ENCODE results near the gene NARF. TPM values are rescaled to one million over a fixed set of nuclear protein-coding genes. Genes with fewer than 3 reads are reported as not detected.

NARF gene
- total RNA-seq, 4 donors from 2014 or later, result 33.2 to 47.5 (median 40.2) TPM

DNA sequence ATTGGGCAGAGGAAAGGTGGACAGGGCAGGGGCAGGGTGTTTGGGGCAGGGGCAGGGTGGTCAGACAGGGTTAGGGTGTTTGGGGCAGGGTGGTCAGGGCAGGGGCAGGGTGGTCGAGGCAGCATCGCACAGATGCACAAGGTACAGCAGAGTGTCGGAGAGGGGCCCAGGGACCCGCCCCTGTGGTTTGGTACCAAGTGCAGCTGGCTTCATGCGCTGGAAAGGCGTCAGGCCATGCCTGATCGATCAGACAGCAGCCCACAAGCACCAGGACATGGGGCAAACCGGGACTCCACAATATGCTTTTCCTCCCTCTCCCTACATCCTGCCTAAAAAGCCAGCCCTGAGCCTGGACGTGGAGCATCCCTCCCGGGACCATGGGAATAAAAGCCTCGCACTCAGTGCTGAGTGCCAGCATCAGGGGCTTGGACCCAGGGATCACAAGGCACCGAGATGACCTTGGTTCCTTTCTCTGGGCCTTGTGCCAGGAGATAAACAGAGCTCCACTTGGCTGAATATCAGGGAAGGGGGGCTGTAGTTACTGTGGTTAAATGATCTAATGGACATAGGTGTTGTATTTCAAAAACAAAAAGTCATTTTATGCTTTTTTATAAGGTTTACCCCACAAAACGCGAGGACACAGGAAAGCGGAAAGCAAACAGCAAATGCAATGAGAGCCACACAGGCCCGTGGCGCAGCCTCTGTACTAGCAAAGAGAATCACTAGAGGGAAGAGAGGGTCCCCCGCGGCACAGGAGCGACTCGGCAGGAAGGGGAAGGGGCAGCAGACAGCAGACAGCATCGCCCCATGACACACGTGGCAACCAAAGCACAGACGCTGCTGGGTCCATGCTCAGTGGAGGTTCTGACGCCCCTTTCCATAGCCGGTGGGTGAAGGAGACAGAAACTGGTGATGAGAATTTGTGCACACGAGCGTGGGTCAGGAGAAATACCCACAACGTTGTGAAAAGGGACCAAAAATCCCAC is 45.7 kb upstream of the NARF start:
- Histone ChIP-seq H3K36me3 (peaks cover 0 to 44% (median 0%) of the 10 kb centered on the region in 3 donors), H3K4me1 (peaks cover 8 to 21% (median 9%) of the 10 kb centered on the region in 3 donors), H3K4me3 (no peak overlapping the region), H3K27ac (no peak overlapping the region), H3K27me3 (no peaks in the 10 kb centered on the region), H3K9me3 (no peaks in the 10 kb centered on the region)
- DNase-seq, result no peak
- intact Hi-C loops (cut with DNase I), result no loop called here
- no peak for TF ChIP-seq POLR2A (IDR thresholded peaks at IDR 0.05)
- TF ChIP-seq, protein P1, sequence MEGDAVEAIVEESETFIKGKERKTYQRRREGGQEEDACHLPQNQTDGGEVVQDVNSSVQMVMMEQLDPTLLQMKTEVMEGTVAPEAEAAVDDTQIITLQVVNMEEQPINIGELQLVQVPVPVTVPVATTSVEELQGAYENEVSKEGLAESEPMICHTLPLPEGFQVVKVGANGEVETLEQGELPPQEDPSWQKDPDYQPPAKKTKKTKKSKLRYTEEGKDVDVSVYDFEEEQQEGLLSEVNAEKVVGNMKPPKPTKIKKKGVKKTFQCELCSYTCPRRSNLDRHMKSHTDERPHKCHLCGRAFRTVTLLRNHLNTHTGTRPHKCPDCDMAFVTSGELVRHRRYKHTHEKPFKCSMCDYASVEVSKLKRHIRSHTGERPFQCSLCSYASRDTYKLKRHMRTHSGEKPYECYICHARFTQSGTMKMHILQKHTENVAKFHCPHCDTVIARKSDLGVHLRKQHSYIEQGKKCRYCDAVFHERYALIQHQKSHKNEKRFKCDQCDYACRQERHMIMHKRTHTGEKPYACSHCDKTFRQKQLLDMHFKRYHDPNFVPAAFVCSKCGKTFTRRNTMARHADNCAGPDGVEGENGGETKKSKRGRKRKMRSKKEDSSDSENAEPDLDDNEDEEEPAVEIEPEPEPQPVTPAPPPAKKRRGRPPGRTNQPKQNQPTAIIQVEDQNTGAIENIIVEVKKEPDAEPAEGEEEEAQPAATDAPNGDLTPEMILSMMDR (IDR thresholded peaks at IDR 0.05), result no peak
- WGBS, 2 donors, result 91 to 92% methylated on average over 26 of the region's 29 CpGs

DNA sequence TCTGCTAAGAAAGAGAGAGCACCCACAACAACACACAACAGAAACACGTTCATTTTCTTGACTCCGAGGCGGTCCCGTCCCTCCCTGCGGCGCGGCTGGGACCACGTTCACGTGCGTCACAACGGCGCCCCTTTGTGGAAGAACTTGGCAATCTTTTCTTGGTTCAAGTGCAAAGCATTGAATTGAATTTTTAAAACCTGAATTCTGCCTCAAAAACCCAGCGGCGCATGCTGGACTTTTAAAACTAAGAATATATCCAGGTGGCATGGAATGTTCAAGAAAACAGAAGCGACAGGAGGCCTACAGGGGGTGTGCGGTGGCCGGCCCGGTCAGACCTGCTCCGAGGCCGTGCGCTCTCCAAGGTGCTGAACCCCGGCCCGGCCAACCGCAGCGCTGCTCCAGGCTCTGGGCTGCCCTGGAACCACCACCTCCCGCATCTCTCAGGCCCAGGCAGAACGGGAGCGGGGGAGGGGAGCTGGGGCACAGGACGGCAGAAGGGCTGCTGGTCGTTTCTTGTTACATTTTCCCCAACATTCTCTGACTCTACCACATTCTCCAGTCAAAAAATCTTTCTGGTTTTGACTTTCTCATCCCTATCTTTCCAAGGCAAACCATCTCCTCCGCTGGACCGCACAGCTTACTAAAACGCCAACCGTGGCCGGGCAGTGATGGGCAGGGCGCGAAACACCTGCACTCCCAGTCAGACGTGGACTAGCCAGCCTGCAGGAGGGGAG is 43.8 kb upstream of the NARF start:
- no peak for TF ChIP-seq POLR2A (IDR thresholded peaks at IDR 0.05)
- TF ChIP-seq, protein P1 (IDR thresholded peaks at IDR 0.05), result peak in 5 of 6 experiments; percentile 48 to 69 (median 63)
- no peak overlapping the region for H3K27ac ChIP-seq
- H3K27me3 ChIP-seq, result no peaks in the 10 kb centered on the region
- WGBS, 2 donors, result 33 to 34% methylated on average over 25 to 33 of the region's 38 CpGs
- no peak overlapping the region for H3K4me3 ChIP-seq
- no peak for DNase-seq
- intact Hi-C loops (cut with DNase I), result loop anchor here (2.0 kb wide), 1 partner anchor 64 kb away; no protein-coding TSS in a partner anchor
- H3K36me3 ChIP-seq, result peaks cover 0 to 28% (median 0%) of the 10 kb centered on the region in 3 donors
- H3K4me1 ChIP-seq, result peaks cover 16 to 35% (median 16%) of the 10 kb centered on the region in 3 donors
- no peaks in the 10 kb centered on the region for H3K9me3 ChIP-seq

DNA sequence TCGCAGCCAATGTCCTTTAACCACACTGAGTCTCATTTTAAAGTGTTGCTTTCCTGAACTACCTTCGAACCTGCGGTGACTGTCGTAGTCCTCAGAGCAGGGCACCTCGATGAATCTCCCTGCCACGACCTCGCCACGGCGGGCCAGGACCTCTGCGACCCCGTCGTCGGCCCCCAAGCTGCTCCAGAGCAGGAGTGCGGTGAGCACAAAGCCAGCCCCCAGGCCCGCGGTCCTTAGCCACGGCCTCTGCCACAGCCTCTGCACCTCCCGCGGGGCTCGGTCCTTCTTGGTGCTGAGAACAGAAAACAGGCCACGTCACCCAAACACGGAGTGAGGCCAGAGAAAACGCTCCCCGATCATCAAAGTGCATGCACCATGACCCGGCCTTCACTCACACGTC is 43.2 kb upstream of the NARF start:
- WGBS, 2 donors, result 91 to 92% methylated on average over 7 to 23 of the region's 26 CpGs
- H3K27me3 ChIP-seq, result no peaks in the 10 kb centered on the region

DNA sequence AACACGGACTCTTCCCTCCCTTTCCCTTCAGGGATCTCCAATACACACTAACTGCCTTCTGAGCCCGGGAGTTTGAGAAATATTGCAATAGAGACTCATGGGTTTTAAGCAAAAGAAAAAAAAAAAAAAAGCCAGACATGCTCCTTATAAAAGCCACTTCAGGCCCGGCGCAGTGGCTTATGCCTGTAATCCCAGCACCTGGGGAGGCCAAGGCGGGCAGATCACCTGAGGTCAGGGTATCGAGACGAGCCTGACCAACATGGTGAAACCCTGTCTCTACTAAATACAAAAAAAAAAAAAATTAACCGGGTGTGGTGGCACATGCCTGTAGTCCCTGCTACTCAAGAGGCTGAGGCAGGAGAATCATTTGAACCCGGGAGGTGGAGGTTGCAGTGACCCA is 42.8 kb upstream of the NARF start:
- TF ChIP-seq POLR2A (IDR thresholded peaks at IDR 0.05), result no peak
- TF ChIP-seq, protein P1 (IDR thresholded peaks at IDR 0.05), result no peak
- WGBS, 2 donors, result 88 to 90% methylated on average over 7 of the region's 9 CpGs
- Histone ChIP-seq H3K27me3 (no peaks in the 10 kb centered on the region), H3K4me3 (no peak overlapping the region), H3K4me1 (peaks cover 16 to 38% (median 16%) of the 10 kb centered on the region in 3 donors), H3K27ac (no peak overlapping the region), H3K9me3 (no peaks in the 10 kb centered on the region), H3K36me3 (peaks cover 0 to 27% (median under 1%) of the 10 kb centered on the region in 3 donors)
- DNase-seq, result no peak
- intact Hi-C loops (cut with DNase I), result loop anchor here (2.0 kb wide), 1 partner anchor 65 kb away; no protein-coding TSS in a partner anchor

More for the DNA sequence above, 43.2 kb upstream of the NARF start:
- DNase-seq, result no peak
- Histone ChIP-seq H3K4me3 (no peak overlapping the region), H3K9me3 (no peaks in the 10 kb centered on the region), H3K27ac (no peak overlapping the region), H3K4me1 (peaks cover 16 to 38% (median 16%) of the 10 kb centered on the region in 3 donors), H3K36me3 (peaks cover 0 to 25% (median 0%) of the 10 kb centered on the region in 3 donors)
- intact Hi-C loops (cut with DNase I), result loop anchor here (2.0 kb wide), 1 partner anchor 65 kb away; no protein-coding TSS in a partner anchor
- TF ChIP-seq, protein P1 (IDR thresholded peaks at IDR 0.05), result no peak
- TF ChIP-seq POLR2A (IDR thresholded peaks at IDR 0.05), result no peak

All from esophagus squamous epithelium (tissue), 5 donors.